NCI-H1436 (cell line): ENCODE measurements around the gene GFER.

ENCODE experiments used
- DNase-seq: peaks from one replicate; lab custom pipeline; 2025; lab: John Stamatoyannopoulos, UW

GFER gene

GRCh38 chr16:1974157-1975070 lies 9.6 kb upstream of the GFER start:
- DNase-seq: no peak

DNA sequence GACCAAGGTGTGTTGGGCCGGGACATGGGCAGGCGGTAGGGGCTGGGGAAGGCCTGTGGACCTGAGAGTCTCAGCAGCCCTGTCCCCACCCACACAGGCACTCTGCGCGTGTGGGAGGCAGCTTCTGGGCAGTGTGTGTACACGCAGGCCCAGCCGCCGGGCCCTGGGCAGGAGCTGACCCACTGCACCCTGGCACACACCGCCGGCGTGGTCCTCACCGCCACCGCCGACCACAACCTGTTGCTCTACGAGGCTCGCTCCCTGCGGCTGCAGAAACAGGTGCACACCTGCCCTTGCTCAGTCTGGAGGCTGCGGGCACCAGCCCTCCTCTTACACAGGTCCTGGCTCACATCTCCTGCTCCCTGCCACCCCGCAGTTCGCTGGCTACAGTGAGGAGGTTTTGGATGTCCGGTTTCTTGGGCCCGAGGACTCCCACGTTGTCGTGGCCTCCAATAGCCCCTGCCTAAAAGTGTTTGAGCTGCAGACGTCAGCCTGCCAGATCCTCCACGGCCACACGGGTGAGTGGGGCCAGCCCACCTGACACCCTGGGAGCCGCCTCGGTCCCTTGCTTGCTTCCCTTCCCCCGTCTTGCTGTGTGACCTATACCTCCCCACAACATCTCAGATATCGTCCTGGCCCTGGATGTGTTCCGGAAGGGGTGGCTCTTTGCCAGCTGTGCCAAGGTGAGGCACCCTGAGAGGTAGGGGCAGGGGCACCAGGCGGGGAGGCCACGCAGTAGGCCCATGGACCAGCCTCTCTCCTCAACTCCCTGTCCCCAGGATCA lies 8.4 kb upstream of the GFER start:
- DNase-seq: no peak

- DNase-seq: no peak
Measured at GRCh38 chr16:1976216-1976520, 7.8 kb upstream of the GFER start.

GRCh38 chr16:1976951-1977874 lies 6.8 kb upstream of the GFER start:
- no peak for DNase-seq

DNA sequence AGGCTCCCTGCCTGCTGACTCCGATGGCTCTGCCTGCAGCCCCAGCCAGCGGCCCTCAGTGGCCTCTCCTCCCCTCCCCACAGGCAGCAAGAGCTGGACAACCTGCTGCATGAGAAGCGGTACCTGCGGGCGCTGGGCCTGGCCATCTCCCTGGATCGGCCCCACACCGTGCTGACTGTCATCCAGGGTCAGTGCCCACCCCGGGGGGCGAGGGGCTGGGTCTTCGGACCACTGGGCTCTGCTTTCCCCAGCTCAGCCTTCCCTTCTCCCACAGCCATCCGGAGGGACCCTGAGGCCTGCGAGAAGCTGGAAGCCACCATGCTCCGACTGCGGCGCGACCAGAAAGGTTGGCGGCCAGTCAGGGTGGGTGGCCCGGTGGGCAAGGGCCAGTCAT lies 6.1 kb upstream of the GFER start:
- no peak for DNase-seq

DNA sequence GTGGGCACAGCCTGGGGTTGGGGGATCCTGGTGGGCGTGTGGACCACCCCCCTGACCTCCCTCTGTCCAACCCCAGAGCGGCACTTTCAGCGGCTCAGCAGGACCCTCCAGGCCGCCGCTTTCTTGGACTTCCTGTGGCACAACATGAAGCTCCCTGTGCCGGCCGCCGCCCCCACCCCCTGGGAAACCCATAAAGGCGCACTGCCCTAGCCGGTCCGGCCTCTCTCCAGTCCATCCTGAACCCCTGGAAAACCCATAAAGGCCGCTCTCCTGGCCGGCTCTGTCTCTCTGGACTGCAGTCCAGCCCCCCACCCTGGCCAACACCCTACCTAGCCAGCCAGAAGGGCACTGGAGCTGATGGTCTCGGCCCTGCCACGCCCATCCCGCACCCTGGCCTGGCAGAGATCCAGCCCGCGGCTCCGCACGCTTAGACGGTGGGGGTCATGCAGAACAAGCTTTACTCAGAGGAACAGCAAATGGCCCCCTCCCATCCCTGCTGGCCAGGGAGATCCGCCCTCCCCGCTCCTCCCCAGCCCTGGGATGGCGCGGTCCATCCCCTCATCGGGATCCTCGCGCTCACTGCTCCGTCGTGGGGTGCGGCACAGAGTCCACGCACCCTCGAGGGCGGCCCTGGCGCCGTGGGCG lies 5.4 kb upstream of the GFER start:
- no peak for DNase-seq

GRCh38 chr16:1979271-1980029 lies 4.5 kb upstream of the GFER start:
- peak; percentile 25 for DNase-seq

DNA sequence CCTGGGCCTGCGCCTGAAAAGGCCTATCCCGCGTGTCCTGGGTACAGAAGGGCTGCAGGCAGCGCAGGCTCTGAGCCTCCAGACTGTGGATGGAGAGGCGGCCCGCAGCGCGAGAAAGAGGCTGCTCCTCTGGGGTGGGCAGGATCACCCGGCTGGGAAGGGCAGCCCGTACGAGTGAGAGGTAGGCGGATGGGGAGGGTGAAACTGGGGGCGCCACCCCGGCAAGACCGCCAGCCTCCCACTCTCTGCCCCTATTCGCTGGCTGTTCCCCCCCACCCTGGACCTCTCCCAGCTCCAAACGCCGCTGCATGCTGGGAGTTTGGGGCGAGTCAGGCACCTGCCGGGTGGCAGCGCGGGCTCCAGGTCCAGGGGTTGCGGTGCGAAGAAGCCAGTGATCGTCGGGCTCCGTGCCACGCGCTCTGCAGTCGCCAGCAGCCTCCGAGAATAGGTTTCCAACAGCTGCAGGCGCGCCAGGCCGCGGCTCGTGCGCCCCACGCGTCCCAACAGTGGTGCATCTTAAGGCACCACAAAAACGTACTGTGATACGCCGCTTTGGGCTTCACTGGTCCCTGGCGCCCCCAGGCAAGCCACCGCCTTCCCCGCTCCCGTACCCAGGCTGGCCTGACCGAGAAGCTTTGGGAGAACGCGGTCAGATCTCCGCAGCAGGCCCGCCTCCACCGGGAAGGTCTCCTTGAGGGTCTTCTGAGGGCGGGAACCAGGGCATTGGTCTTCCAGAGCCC lies 3.8 kb upstream of the GFER start:
- DNase-seq: no peak

- DNase-seq: no peak
Measured at GRCh38 chr16:1980770-1981087, 3.3 kb upstream of the GFER start.

DNA sequence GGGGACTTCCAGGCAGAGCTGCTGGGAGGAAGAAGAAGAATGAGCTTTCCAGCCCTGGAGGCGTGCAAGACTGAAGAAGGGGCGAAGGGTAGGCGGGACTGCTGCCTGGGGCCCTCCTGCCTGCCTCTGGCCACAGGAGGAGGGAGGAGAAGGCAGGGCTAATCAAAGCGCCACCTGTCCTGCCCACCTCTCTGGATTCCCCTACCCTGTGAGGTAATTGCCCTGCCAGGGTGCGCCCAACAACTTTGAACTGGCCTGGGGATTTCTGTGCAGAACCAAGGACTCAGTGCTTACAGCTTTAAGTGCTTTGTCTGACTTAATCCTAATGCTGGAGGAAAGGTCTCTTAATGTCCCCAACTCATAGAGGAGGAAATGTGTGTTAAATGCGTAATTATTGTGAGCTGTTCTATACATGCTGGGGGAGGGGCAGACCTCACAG lies 2.6 kb upstream of the GFER start, which contains the start of gene NOXO1:
TSS of gene NOXO1 (minus strand) at position 72 of the 439 bp plus-strand sequence. CDS start 290 bp downstream, outside the sequence.
- no peak for DNase-seq

GRCh38 chr16:1982013-1982433 lies 2.0 kb upstream of the GFER start:
- no peak for DNase-seq

DNA sequence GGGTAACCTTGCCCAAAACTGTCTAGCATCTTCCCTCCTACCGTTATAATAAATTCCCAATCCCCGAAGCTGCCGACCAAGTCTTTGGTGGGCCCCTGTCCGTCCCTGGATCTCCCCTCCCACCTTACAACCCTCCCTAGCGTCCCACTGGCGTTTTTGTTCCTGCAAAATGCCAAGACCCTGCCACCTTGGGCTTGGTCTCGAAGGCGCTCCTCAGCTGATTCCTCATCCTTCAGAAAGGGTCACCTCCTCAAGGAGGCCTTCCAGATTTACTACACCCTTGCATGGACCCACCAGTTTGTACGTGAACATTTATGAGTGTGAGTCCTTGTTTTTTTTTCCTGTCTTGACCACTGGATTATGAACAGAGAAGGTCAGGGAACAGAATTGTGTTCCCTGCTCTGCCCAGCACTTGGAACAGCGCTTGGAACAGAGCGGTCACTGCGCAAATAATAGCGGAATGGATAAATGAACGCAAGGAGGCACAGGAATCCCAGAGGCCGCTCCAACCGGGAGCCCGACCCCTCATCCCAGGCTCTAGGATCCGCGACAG lies 926 bp upstream of the GFER start:
- no peak for DNase-seq

- no peak for DNase-seq
Measured at GRCh38 chr16:1984347-1985225, 593 bp downstream of the GFER start.

GRCh38 chr16:1985466-1986150 lies 1.6 kb downstream of the GFER start:
- no peak for DNase-seq

GRCh38 chr16:1987198-1987597 lies 3.2 kb downstream of the GFER start:
- DNase-seq: no peak

DNA sequence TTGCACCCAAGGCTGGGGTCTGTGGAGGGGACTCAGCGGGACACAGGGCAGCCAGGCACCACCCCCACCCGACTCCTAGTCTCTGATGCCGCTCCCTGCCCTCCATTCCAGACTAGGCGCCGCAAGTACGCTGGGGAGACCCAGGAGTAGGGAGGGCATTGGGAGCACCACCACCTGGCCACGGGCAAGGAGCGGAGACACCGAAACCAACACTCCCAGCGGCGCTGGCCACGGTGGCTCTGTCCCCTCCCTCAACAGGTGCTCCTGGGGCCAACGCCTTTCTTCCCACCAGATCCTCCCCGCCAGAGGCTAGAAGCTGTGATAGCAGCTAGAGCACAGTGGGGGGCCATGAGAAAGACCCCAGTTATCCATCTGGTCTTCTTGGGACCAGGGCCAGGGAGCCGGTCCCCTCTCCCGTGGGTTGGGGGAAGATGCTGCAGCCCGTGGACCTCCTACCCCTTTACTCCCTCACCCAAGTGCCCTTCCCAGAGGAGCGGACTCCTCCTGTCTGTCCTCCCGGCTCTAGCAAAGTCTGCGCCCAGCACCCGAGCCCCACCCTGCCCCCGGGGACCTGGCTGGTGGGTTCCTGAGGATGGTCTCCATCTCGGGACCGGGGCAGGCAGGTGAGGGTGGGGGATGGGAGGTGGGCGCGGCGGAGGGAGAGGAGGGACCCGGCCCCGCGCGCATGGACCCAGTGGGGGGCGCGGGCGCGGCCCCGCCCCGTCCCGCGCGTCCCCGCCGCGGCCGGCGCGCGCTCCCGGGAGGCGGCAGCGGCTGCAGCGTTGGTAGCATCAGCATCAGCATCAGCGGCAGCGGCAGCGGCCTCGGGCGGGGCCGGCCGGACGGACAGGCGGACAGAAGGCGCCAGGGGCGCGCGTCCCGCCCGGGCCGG lies 5.5 kb downstream of the GFER start, which contains the start of gene SYNGR3:
TSS of gene SYNGR3 (plus strand) at position 762 of the 892 bp plus-strand sequence. CDS start 133 bp downstream, outside the sequence.
- no peak for DNase-seq

- DNase-seq: no peak
Measured at GRCh38 chr16:1990101-1990350, 6.0 kb downstream of the GFER start.
